ENCODE results near the gene OSBPL10.

DNA sequence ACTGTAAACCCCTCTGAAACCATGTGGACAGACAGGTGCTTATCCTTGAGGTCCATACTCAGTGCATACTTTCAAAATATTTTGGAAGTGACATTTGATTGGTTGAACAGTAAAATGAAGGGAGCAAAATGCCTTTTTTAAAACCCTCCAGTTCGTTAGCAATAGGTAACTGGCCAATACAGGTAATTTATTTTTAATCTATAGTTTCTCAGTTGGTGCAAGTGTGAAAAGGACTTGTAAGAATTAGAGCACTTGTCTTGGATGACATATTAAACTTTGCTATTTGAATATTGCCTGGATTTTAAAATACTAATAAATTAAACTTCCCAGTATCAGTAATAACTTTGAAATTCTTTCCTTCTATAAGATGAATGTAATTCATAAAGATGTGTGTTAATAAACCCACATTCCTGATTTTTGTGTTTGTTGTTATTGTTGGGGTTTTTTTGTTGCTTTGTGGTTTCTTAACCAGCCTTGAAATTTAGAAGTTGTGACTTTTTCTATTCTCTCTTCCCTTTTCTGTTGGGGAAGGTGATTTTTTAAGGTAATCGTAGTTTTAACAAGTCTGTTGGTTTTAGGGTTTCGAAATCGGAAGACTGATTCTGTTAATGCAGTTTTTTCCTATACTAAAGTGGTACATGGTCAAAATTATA is 358.3 kb downstream of the OSBPL10 start:
- TF ChIP-seq, protein P1, sequence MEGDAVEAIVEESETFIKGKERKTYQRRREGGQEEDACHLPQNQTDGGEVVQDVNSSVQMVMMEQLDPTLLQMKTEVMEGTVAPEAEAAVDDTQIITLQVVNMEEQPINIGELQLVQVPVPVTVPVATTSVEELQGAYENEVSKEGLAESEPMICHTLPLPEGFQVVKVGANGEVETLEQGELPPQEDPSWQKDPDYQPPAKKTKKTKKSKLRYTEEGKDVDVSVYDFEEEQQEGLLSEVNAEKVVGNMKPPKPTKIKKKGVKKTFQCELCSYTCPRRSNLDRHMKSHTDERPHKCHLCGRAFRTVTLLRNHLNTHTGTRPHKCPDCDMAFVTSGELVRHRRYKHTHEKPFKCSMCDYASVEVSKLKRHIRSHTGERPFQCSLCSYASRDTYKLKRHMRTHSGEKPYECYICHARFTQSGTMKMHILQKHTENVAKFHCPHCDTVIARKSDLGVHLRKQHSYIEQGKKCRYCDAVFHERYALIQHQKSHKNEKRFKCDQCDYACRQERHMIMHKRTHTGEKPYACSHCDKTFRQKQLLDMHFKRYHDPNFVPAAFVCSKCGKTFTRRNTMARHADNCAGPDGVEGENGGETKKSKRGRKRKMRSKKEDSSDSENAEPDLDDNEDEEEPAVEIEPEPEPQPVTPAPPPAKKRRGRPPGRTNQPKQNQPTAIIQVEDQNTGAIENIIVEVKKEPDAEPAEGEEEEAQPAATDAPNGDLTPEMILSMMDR (IDR thresholded peaks at IDR 0.05; ENCODE audit: poor library complexity, severe bottlenecking), result no peak
- TF ChIP-seq POLR2AphosphoS5 (IDR thresholded peaks at IDR 0.05) (no peak), EP300 (conservative IDR thresholded peaks at IDR 0.05; ENCODE audit: poor library complexity, severe bottlenecking) (no peak)

Data from neural cell (in vitro differentiated cells).